ENCODE measurements around the gene GRPEL1. TPM values are rescaled to one million over a fixed set of nuclear protein-coding genes. Genes with fewer than 3 reads are reported as not detected.

GRPEL1 gene
- total and polyA plus RNA-seq, 7 donors, result 41.4 to 151 (median 58.3) TPM

- ATAC-seq (no peak), DNase-seq (no peak)
- 67 to 80% (median 77%) methylated on average over 10 of the region's 10 CpGs for WGBS, 3 donors
- Histone ChIP-seq H3K36me3 (ENCODE audit: insufficient read depth in 1 of 2, low read depth in 1 of 2) (no peaks in the 10 kb centered on the region), H3K27ac (no peak overlapping the region), H3K4me1 (no peaks in the 10 kb centered on the region), H3K4me3 (no peak overlapping the region), H3K27me3 (ENCODE audit: insufficient read depth in 3 of 3, low read length in 2 of 3) (no peaks in the 10 kb centered on the region), H3K9me3 (no peaks in the 10 kb centered on the region)
- intact Hi-C loops (cut with DNase I), result no loop called here
- TF ChIP-seq, protein P1, sequence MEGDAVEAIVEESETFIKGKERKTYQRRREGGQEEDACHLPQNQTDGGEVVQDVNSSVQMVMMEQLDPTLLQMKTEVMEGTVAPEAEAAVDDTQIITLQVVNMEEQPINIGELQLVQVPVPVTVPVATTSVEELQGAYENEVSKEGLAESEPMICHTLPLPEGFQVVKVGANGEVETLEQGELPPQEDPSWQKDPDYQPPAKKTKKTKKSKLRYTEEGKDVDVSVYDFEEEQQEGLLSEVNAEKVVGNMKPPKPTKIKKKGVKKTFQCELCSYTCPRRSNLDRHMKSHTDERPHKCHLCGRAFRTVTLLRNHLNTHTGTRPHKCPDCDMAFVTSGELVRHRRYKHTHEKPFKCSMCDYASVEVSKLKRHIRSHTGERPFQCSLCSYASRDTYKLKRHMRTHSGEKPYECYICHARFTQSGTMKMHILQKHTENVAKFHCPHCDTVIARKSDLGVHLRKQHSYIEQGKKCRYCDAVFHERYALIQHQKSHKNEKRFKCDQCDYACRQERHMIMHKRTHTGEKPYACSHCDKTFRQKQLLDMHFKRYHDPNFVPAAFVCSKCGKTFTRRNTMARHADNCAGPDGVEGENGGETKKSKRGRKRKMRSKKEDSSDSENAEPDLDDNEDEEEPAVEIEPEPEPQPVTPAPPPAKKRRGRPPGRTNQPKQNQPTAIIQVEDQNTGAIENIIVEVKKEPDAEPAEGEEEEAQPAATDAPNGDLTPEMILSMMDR (IDR thresholded peaks at IDR 0.05), result no peak
Observed at GRCh38 chr4:7094916-7095315, 27.1 kb upstream of the GRPEL1 start.

DNA sequence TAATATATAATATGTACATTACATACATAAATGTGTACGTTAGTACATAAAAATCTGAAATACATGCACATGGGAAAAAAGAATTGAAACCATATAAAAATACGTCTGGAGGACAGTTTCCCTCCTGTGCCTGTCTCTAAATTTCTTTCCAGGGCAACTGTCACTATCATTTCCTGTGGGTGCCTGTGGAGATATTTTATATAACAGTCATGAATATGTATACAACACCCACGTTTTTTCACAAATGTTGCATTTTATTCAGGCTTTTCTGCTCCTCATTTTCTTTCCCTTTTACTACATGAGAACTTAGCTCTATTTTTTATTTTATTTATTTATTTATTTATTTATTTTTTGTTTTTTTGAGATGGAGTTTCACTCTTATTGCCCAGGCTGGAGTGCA, 24.2 kb upstream of the GRPEL1 start:
- 65 to 75% (median 72%) methylated on average over 3 of the region's 3 CpGs for WGBS, 3 donors
- intact Hi-C loops (cut with DNase I), result no loop called here
- H3K4me1 ChIP-seq, result no peaks in the 10 kb centered on the region

DNA sequence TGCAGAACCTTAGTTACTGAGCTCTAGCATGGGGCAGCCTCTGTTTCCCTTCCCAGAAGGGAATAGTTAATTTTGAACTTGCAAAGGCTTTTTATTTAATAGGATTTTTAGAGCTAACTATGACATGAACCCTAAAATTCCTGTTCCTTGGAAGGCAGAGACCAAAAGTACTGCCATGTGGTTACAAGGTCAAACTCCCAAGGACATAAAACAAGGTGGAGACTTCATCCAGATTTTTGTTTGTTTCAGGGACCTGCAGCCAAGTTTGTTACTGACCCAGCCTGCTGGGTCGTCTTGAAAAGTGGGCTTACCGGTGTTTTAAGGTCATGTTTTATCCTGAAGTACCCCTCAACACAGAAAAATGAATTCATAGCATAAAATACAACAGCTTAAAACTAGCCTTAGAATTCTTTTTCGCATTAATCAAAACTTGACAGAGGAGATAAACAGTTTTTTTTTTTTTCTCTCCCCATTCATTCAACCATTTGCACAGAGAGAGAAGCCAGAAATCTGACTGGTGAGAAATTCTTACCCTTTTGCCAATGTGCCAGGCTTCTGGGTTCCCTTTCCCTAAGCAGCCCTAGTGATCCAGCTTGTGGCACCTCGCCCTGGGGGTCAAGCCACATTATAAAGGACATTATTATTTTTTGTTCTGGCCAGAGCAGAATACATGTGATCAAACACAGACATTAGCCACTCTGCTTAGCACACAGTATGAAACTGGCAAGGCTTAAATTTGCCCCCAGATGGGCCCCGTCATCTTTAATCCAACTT, 21.5 kb upstream of the GRPEL1 start:
- DNase-seq, result no peak
- Histone ChIP-seq H3K36me3 (ENCODE audit: insufficient read depth in 1 of 2, low read depth in 1 of 2) (no peaks in the 10 kb centered on the region), H3K4me3 (no peak overlapping the region), H3K27ac (no peak overlapping the region), H3K4me1 (no peaks in the 10 kb centered on the region), H3K27me3 (ENCODE audit: insufficient read depth in 3 of 3, low read length in 2 of 3) (peaks cover 0 to 3% (median 0%) of the 10 kb centered on the region in 3 donors), H3K9me3 (no peaks in the 10 kb centered on the region)
- intact Hi-C loops (cut with DNase I), result no loop called here
- TF ChIP-seq, protein P1 (IDR thresholded peaks at IDR 0.05), result no peak
- no peak for ATAC-seq
- 41 to 48% (median 47%) methylated on average over 5 of the region's 5 CpGs for WGBS, 3 donors

More for the DNA sequence above, 24.2 kb upstream of the GRPEL1 start:
- Histone ChIP-seq H3K9me3 (no peaks in the 10 kb centered on the region), H3K36me3 (ENCODE audit: insufficient read depth in 1 of 2, low read depth in 1 of 2) (no peaks in the 10 kb centered on the region), H3K27ac (no peak overlapping the region), H3K4me3 (no peak overlapping the region), H3K27me3 (ENCODE audit: insufficient read depth in 3 of 3, low read length in 2 of 3) (no peaks in the 10 kb centered on the region)
- ATAC-seq (no peak), DNase-seq (no peak)
- TF ChIP-seq, protein P1 (IDR thresholded peaks at IDR 0.05), result no peak

GRCh38 chr4:7087036-7087435, 19.2 kb upstream of the GRPEL1 start:
- TF ChIP-seq, protein P1 (IDR thresholded peaks at IDR 0.05), result no peak
- DNase-seq (no peak), ATAC-seq (no peak)
- H3K4me1 ChIP-seq, result no peaks in the 10 kb centered on the region
- no peaks in the 10 kb centered on the region for H3K9me3 ChIP-seq
- peaks cover 0 to 7% (median 0%) of the 10 kb centered on the region in 3 donors for H3K27me3 ChIP-seq (ENCODE audit: insufficient read depth in 3 of 3, low read length in 2 of 3)
- WGBS, 3 donors, result 81 to 91% (median 85%) methylated on average over 3 of the region's 3 CpGs
- H3K36me3 ChIP-seq (ENCODE audit: insufficient read depth in 1 of 2, low read depth in 1 of 2), result no peaks in the 10 kb centered on the region
- no peak overlapping the region for H3K4me3 ChIP-seq
- intact Hi-C loops (cut with DNase I), result no loop called here
- no peak overlapping the region for H3K27ac ChIP-seq
